PC-9 (cell line): ENCODE results near the gene ROBO1. TPM values are rescaled to one million over a fixed set of nuclear protein-coding genes. Genes with fewer than 3 reads are reported as not detected.

Experiments used
- BruUV-seq: library from RNA; stranded (reverse); fragments of 400-500 nt; replicated peaks from 2 replicates; lab custom pipeline; 2021; lab: Mats Ljungman, UMichigan
- CTCF ChIA-PET: fragments of 300-600 bp; sonication (Branson Sonifier 250); formaldehyde crosslinking; loops from one replicate; lab custom pipeline; 2022; ENCODE audit warnings: antibody characterized with exemption; lab: Charles Lee
- POLR2A ChIA-PET: fragments of 300-600 bp; sonication (Branson Sonifier 250); formaldehyde crosslinking; loops from one replicate; lab custom pipeline; 2022; ENCODE audit warnings: antibody characterized with exemption; ENCODE audit not compliant: unreplicated experiment; lab: Charles Lee
- DNase-seq, 2 experiments: peaks; one replicate each; pipeline versions ENCODE4 v3.0.0 to v3.0.0-alpha.2; 2015 to 2022; ENCODE audit warnings: mixed read lengths in 1 of 2
- H2AFZ ChIP-seq: fragments of 200-600 bp; sonication (generic); 2 replicates; pipeline ENCODE4 v1.8.1; 2017; ENCODE audit warnings: antibody characterized with exemption
- H3F3A ChIP-seq: fragments of 200-600 bp; sonication (generic); 2 replicates; pipeline ENCODE4 v1.8.1; 2017; ENCODE audit warnings: antibody characterized with exemption, mild to moderate bottlenecking, low read depth; ENCODE audit not compliant: insufficient read depth
- H3K27ac ChIP-seq: fragments of 200-600 bp; sonication (generic); 2 replicates; pipeline ENCODE4 v1.6.1; 2016; ENCODE audit warnings: mixed run types
- H3K27me3 ChIP-seq: fragments of 200-600 bp; sonication (generic); 2 replicates; pipeline ENCODE4 v1.6.1; 2016; ENCODE audit warnings: low read depth, mixed run types; ENCODE audit not compliant: insufficient read depth
- H3K36me3 ChIP-seq: fragments of 200-600 bp; sonication (generic); 2 replicates; pipeline ENCODE4 v1.6.1; 2016; ENCODE audit warnings: low read depth, mixed run types
- H3K4me1 ChIP-seq: fragments of 200-600 bp; sonication (generic); replicated peaks from 2 replicates; pipeline ENCODE4 v1.6.1; 2016; ENCODE audit warnings: mixed run types; ENCODE audit not compliant: insufficient read depth
- H3K4me2 ChIP-seq: fragments of 200-600 bp; sonication (generic); 2 replicates; pipeline ENCODE4 v1.6.1; 2017; ENCODE audit warnings: mixed run types
- H3K4me3 ChIP-seq: fragments of 200-600 bp; sonication (generic); 2 replicates; pipeline ENCODE4 v1.6.1; 2016; ENCODE audit warnings: mixed run types
- H3K79me2 ChIP-seq: fragments of 200-600 bp; sonication (generic); 2 replicates; pipeline ENCODE4 v1.6.1; 2017; ENCODE audit warnings: low read depth, mixed run types
- H3K9me2 ChIP-seq: fragments of 200-600 bp; sonication (generic); 2 replicates; pipeline ENCODE4 v1.8.1; 2017; ENCODE audit warnings: mild to moderate bottlenecking; ENCODE audit not compliant: insufficient read depth
- H3K9me3 ChIP-seq: fragments of 200-600 bp; sonication (generic); 2 replicates; pipeline ENCODE4 v1.8.1; 2016; ENCODE audit warnings: low read depth; ENCODE audit not compliant: insufficient read depth
- H4K20me1 ChIP-seq: fragments of 200-600 bp; sonication (generic); 2 replicates; pipeline ENCODE4 v1.8.1; 2017; ENCODE audit not compliant: insufficient read depth
- EZH2 ChIP-seq: fragments of 200-600 bp; sonication (generic); IDR thresholded peaks from 2 replicates; pipeline ENCODE4 v1.8.0; 2017; ENCODE audit warnings: antibody characterized with exemption, low read depth
- intact Hi-C: fragments of 100-400 bp; cut with micrococcal nuclease; formaldehyde crosslinking; loops from one replicate; pipeline ENCODE4 v1.10.0; 2022; ENCODE audit not compliant: unreplicated experiment
- total RNA-seq: library from RNA; stranded (reverse); gene quantifications from 2 replicates; pipeline ENCODE4 v1.2.3, GENCODE V29; 2021
- TF ChIP-seq, protein P1 (sequence below): fragments of 200-600 bp; sonication (generic); conservative IDR thresholded peaks from 2 replicates; pipeline ENCODE4 v1.6.1; 2017; ENCODE audit warnings: mixed run types, antibody characterized with exemption, mild to moderate bottlenecking, moderate library complexity

Gene ROBO1
- total RNA-seq, 1 experiment from 2014 or later, result 17.5 TPM

DNA sequence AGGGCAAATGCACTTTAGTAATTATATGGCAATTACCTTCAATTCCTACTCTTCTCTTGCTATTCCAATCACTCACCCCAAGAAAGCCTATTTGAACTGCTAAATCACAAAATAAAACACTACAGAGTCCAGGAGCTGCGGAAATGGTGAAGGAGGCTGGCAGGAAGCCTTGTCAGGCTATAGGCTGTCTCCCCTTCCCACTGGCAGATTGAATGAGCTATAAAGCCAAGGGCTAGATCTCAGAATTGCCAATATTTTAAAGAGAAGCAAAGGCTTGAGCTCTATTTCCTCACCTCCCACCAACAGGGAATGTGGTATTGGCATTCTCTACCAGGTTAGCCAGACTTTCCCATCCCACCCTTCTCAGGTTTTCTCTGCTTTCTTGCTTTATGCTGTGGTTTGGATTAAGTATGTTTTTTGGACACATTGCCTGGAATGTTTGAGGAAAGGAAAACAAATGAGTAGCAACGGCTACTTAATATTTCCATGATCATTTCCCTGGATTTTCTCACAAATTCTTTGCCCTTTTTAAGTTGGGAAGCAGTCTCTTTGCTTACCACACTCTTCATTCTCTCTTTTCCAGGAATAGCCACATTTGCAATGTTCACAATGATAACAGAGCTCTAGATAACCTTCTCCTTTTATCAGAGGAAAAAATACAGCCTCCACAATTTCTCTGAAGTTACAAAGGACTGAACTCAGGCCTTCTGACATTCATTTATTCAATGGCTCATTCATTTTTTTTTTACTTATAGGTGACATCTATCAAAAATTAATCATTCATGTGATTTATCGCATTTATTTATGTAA lies 1125.4 kb downstream of the ROBO1 start:
- no peaks in the 10 kb centered on the region; the same call in 1 of the 2 replicates for H3K9me2 ChIP-seq
- H3K4me3 ChIP-seq, result no peak overlapping the region
- no peaks in the 10 kb centered on the region for H3F3A ChIP-seq
- POLR2A ChIA-PET, result no interaction called here
- DNase-seq, result no peak
- no peak overlapping the region for H3K4me2 ChIP-seq
- no peaks in the 10 kb centered on the region for H3K4me1 ChIP-seq
- no peaks in the 10 kb centered on the region for H3K36me3 ChIP-seq
- no peak overlapping the region for H2AFZ ChIP-seq
- H4K20me1 ChIP-seq, result no peaks in the 10 kb centered on the region
- no peaks in the 10 kb centered on the region for H3K79me2 ChIP-seq
- intact Hi-C loops, result loop anchor here (10.0 kb wide), 1 partner anchor 1298 kb away; no protein-coding TSS in a partner anchor
- H3K27ac ChIP-seq, result no peak overlapping the region
- no peaks in the 10 kb centered on the region for H3K9me3 ChIP-seq
- TF ChIP-seq EZH2, result no peak
- TF ChIP-seq, protein P1, sequence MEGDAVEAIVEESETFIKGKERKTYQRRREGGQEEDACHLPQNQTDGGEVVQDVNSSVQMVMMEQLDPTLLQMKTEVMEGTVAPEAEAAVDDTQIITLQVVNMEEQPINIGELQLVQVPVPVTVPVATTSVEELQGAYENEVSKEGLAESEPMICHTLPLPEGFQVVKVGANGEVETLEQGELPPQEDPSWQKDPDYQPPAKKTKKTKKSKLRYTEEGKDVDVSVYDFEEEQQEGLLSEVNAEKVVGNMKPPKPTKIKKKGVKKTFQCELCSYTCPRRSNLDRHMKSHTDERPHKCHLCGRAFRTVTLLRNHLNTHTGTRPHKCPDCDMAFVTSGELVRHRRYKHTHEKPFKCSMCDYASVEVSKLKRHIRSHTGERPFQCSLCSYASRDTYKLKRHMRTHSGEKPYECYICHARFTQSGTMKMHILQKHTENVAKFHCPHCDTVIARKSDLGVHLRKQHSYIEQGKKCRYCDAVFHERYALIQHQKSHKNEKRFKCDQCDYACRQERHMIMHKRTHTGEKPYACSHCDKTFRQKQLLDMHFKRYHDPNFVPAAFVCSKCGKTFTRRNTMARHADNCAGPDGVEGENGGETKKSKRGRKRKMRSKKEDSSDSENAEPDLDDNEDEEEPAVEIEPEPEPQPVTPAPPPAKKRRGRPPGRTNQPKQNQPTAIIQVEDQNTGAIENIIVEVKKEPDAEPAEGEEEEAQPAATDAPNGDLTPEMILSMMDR, result no peak
- CTCF ChIA-PET, result no interaction called here
- no TSS peak for BruUV-seq
- no peaks in the 10 kb centered on the region for H3K27me3 ChIP-seq

- H3K36me3 ChIP-seq, result no peaks in the 10 kb centered on the region
- no peak overlapping the region for H3K27ac ChIP-seq
- intact Hi-C loops, result loop anchor here (10.0 kb wide), 1 partner anchor 1297 kb away; no protein-coding TSS in a partner anchor
- BruUV-seq, result no TSS peak
- TF ChIP-seq EZH2, result no peak
- TF ChIP-seq, protein P1, result no peak
- H3K4me1 ChIP-seq, result no peaks in the 10 kb centered on the region
- H2AFZ ChIP-seq, result no peak overlapping the region
- H3K9me3 ChIP-seq, result no peaks in the 10 kb centered on the region
- ChIA-PET CTCF (no interaction called here), POLR2A (no interaction called here)
- no peaks in the 10 kb centered on the region for H3F3A ChIP-seq
- DNase-seq, result no peak
- H4K20me1 ChIP-seq, result no peaks in the 10 kb centered on the region
- no peaks in the 10 kb centered on the region for H3K79me2 ChIP-seq
- H3K4me3 ChIP-seq, result no peak overlapping the region
- H3K9me2 ChIP-seq, result no peaks in the 10 kb centered on the region; the same call in 1 of the 2 replicates
- H3K4me2 ChIP-seq, result no peak overlapping the region
- H3K27me3 ChIP-seq, result no peaks in the 10 kb centered on the region
These were observed 1126.1 kb downstream of the ROBO1 start for GRCh38 chr3:78641703-78642102.

DNA sequence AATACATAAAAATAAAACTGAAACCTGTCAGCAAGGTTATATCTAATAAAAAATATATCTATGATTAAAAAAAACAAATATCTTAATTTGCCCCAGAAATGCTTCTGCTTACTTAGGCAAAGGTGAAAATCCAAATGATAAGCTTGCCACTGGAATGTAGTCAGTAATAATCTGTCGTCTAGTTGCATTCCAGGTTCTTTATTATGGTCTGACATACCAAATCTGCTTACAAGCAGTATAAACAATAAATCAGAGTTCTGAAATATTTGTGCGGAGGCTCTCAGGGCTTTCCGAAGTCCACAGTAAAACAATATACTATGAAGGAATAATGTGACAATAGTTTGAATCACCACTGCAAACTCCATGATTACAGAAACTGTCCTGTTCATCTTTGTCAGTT lies 1133.5 kb downstream of the ROBO1 start:
- no peaks in the 10 kb centered on the region for H3K27me3 ChIP-seq
- POLR2A ChIA-PET, result no interaction called here
- no peak overlapping the region for H3K4me2 ChIP-seq
- DNase-seq, result no peak
- no peak overlapping the region for H2AFZ ChIP-seq
- no TSS peak for BruUV-seq
- CTCF ChIA-PET, result no interaction called here
- intact Hi-C loops, result no loop called here
- H3K4me3 ChIP-seq, result no peak overlapping the region
- no peaks in the 10 kb centered on the region for H3K79me2 ChIP-seq
- H3K9me3 ChIP-seq, result no peaks in the 10 kb centered on the region
- no peaks in the 10 kb centered on the region for H3K9me2 ChIP-seq
- no peaks in the 10 kb centered on the region for H3K4me1 ChIP-seq
- no peaks in the 10 kb centered on the region for H4K20me1 ChIP-seq
- TF ChIP-seq, protein P1, result no peak
- no peak for TF ChIP-seq EZH2
- no peaks in the 10 kb centered on the region for H3F3A ChIP-seq
- H3K36me3 ChIP-seq, result no peaks in the 10 kb centered on the region
- H3K27ac ChIP-seq, result no peak overlapping the region
